ENCODE results near the gene ZNF768.

- TF ChIP-seq, protein P1, sequence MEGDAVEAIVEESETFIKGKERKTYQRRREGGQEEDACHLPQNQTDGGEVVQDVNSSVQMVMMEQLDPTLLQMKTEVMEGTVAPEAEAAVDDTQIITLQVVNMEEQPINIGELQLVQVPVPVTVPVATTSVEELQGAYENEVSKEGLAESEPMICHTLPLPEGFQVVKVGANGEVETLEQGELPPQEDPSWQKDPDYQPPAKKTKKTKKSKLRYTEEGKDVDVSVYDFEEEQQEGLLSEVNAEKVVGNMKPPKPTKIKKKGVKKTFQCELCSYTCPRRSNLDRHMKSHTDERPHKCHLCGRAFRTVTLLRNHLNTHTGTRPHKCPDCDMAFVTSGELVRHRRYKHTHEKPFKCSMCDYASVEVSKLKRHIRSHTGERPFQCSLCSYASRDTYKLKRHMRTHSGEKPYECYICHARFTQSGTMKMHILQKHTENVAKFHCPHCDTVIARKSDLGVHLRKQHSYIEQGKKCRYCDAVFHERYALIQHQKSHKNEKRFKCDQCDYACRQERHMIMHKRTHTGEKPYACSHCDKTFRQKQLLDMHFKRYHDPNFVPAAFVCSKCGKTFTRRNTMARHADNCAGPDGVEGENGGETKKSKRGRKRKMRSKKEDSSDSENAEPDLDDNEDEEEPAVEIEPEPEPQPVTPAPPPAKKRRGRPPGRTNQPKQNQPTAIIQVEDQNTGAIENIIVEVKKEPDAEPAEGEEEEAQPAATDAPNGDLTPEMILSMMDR (IDR thresholded peaks at IDR 0.05), result no peak
- no peak for TF ChIP-seq EZH2 (IDR thresholded peaks at IDR 0.05; ENCODE audit: borderline replicate concordance, insufficient read depth, low read depth, low read length, poor library complexity, severe bottlenecking)
These were observed 1.5 kb downstream of the ZNF768 start for GRCh38 chr16:30524575-30525568.
